NCI-H2227 (cell line): Measurements from ENCODE around the gene FANCE.

Source experiments
- DNase-seq: peaks from one replicate; lab custom pipeline; 2025; ENCODE audit not compliant: unreplicated experiment; lab: John Stamatoyannopoulos, UW

The FANCE gene

GRCh38 chr6:35452183-35453090 lies at the start of gene FANCE:
Gene FANCE, plus strand, starts transcription at chr6:35452338. Its CDS starts 208 bp downstream, at chr6:35452546.
- peak; percentile 96 for DNase-seq

GRCh38 chr6:35402856-35403191 lies 49.3 kb upstream of the FANCE start:
- DNase-seq = no peak

- DNase-seq = no peak
Observed at GRCh38 chr6:35403544-35404442, 48.3 kb upstream of the FANCE start.

- DNase-seq = no peak
Observed at GRCh38 chr6:35406711-35407485, 45.2 kb upstream of the FANCE start.

- DNase-seq = no peak
Observed at GRCh38 chr6:35409245-35409644, 42.9 kb upstream of the FANCE start.

GRCh38 chr6:35410131-35410530 lies 42.0 kb upstream of the FANCE start:
- no peak for DNase-seq

- no peak for DNase-seq
Observed at GRCh38 chr6:35411066-35411465, 41.1 kb upstream of the FANCE start.

- no peak for DNase-seq
Observed at GRCh38 chr6:35412102-35412501, 40.0 kb upstream of the FANCE start.

- DNase-seq = no peak
Observed at GRCh38 chr6:35413911-35414310, 38.2 kb upstream of the FANCE start.

GRCh38 chr6:35415065-35415891 lies 36.9 kb upstream of the FANCE start:
- peak; percentile 85 for DNase-seq

GRCh38 chr6:35417979-35418661 lies 34.0 kb upstream of the FANCE start:
- DNase-seq = no peak

- no peak for DNase-seq
Observed at GRCh38 chr6:35419417-35419816, 32.7 kb upstream of the FANCE start.

GRCh38 chr6:35419961-35420360 lies 32.2 kb upstream of the FANCE start:
- DNase-seq = no peak

GRCh38 chr6:35425284-35425683 lies 26.9 kb upstream of the FANCE start:
- no peak for DNase-seq

GRCh38 chr6:35426074-35426473 lies 26.1 kb upstream of the FANCE start:
- no peak for DNase-seq

- no peak for DNase-seq
Observed at GRCh38 chr6:35427435-35427834, 24.7 kb upstream of the FANCE start.

GRCh38 chr6:35427851-35428321 lies 24.3 kb upstream of the FANCE start:
- no peak for DNase-seq

GRCh38 chr6:35428421-35429149 lies 23.6 kb upstream of the FANCE start:
- no peak for DNase-seq

GRCh38 chr6:35429463-35429862 lies 22.7 kb upstream of the FANCE start:
- DNase-seq = no peak
